ENCODE results near the gene NPIPB5. TPM values are rescaled to one million over a fixed set of nuclear protein-coding genes. Genes with fewer than 3 reads are reported as not detected.
"Not testable (repeated sequence)": the region's sequence is repeated elsewhere in the genome, so short reads cannot be mapped to it uniquely, and the experiment has no call there.

Gene NPIPB5
- polyA plus RNA-seq, 4 donors: 41.1 to 195 (median 60.9) TPM

DNA sequence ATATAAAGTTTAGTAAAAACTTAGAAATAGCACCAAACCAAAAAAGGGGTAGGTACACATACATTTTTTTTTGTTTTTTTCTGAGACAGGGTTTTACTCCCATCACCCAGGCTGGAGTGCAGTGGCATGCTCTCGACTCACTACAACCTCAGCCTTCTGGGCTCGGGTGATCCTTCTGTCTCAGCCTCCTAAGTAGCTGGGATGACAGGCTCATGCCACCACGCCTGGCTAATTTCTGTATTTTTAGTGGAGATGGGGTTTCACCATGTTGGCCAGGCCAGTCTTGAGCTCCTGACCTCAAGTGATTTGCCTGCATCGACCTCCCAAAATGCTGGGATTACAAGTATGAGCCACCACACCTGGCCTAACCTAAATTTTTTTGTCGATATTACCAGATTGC is 41.0 kb downstream of the NPIPB5 start:
- 85 to 90% (median 90%) methylated on average over 5 of the region's 5 CpGs for WGBS, 3 donors
- not testable (repeated sequence) for H3K27ac ChIP-seq (ENCODE audit: low read depth in 1 of 3, low read length in 2 of 3); DNase-seq; H3K36me3 ChIP-seq (ENCODE audit: control insufficient read depth in 3 of 3, insufficient read depth in 2 of 3, low read depth in 1 of 3, low read length in 3 of 3); H3K27me3 ChIP-seq (ENCODE audit: control insufficient read depth in 3 of 3, insufficient read depth in 3 of 3, low read length in 3 of 3); H3K4me3 ChIP-seq (ENCODE audit: low read depth in 1 of 3, low read length in 3 of 3); FAIRE-seq; H3K4me1 ChIP-seq (ENCODE audit: control insufficient read depth in 3 of 3, insufficient read depth in 2 of 3, low read depth in 1 of 3, low read length in 2 of 3); H3K9me3 ChIP-seq (ENCODE audit: control insufficient read depth in 2 of 2, insufficient read depth in 1 of 2, low read depth in 1 of 2, low read length in 1 of 2)

DNA sequence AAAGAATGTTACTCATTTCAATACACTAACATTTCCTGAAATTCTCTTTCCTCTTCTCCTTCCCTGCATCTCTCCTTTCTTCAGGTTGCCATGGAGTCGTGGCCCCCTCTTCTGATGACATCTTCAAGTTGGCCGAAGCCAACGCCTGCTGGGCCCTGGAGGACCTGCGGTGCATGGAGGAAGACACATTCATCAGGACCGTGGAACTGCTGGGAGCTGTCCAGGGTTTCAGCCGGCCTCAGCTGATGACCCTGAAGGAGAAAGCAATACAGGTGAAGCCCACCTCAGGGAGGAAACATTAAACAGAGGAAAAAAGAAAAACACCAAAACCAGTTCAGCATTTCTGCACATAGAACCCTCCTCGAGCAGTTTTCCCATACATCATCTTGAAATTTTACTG is 46.1 kb downstream of the NPIPB5 start:
- WGBS, 3 donors: no CpG with 5 or more reads among the region's 7 CpGs
- not testable (repeated sequence) for H3K4me1 ChIP-seq (ENCODE audit: control insufficient read depth in 3 of 3, insufficient read depth in 2 of 3, low read depth in 1 of 3, low read length in 2 of 3); H3K9me3 ChIP-seq (ENCODE audit: control insufficient read depth in 2 of 2, insufficient read depth in 1 of 2, low read depth in 1 of 2, low read length in 1 of 2); H3K4me3 ChIP-seq (ENCODE audit: low read depth in 1 of 3, low read length in 3 of 3); FAIRE-seq; H3K27ac ChIP-seq (ENCODE audit: low read depth in 1 of 3, low read length in 2 of 3); DNase-seq; H3K36me3 ChIP-seq (ENCODE audit: control insufficient read depth in 3 of 3, insufficient read depth in 2 of 3, low read depth in 1 of 3, low read length in 3 of 3); H3K27me3 ChIP-seq (ENCODE audit: control insufficient read depth in 3 of 3, insufficient read depth in 3 of 3, low read length in 3 of 3)

Other genes with a start within 250 kb of the NPIPB5 start
- gene POLR3E, start 213.5 kb upstream of the NPIPB5 start, polyA plus RNA-seq: 10 to 100 TPM; 14.3 to 53.9 (median 21.3) TPM
- 10 to 100 TPM; 14.2 to 50.3 (median 45.4) TPM for gene CDR2, start 136.3 kb upstream of the NPIPB5 start, polyA plus RNA-seq

Data from small intestine (tissue), 7 donors.